Sigmoid colon (tissue), 7 donors: ENCODE results near the gene DYNLT4. TPM values are rescaled to one million over a fixed set of nuclear protein-coding genes. Genes with fewer than 3 reads are reported as not detected.
A peak's percentile ranks its signal among the peaks of the same experiment; 100 is the strongest.

Experiments used
- DNase-seq: peaks from one replicate; pipeline ENCODE4 v3.0.0-alpha.2; 2019
- H3K27ac ChIP-seq, 4 donors: fragments of 200-600 bp; sonication (generic); one replicate each; pipeline ENCODE4 v1.5.1; 2016 to 2019; ENCODE audit warnings: mild to moderate bottlenecking in 1 of 4
- H3K27me3 ChIP-seq, 3 donors: fragments of 200-600 bp; sonication (generic); one replicate each; pipeline ENCODE4 v1.5.1; 2019; ENCODE audit warnings: mild to moderate bottlenecking in 1 of 3
- H3K36me3 ChIP-seq, 4 donors: fragments of 200-600 bp; sonication (generic); one replicate each; pipeline ENCODE4 v1.5.1; 2016 to 2019
- H3K4me1 ChIP-seq, 4 donors: fragments of 200-600 bp; sonication (generic); one replicate each; pipeline ENCODE4 v1.5.1; 2017 to 2019
- H3K4me3 ChIP-seq, 4 donors: fragments of 200-600 bp; sonication (generic); one replicate each; pipeline ENCODE4 v1.5.1; 2017 to 2019; ENCODE audit warnings: mild to moderate bottlenecking in 2 of 4, moderate library complexity in 1 of 4
- H3K9me3 ChIP-seq, 4 donors: fragments of 200-600 bp in 3 of 4; sonication (generic) in 3 of 4; one replicate each; pipeline versions ENCODE4 v1.5.1 to v1.6.1; 2013 to 2019
- EP300 ChIP-seq, 4 donors: sonication (generic); formaldehyde crosslinking; IDR thresholded peaks; one replicate each; pipeline ENCODE4 v1.6.1; 2017; ENCODE audit warnings: antibody characterized with exemption in 4 of 4
- POLR2A ChIP-seq, 2 donors: fragments of 450-650 bp; IDR thresholded peaks; one replicate each; pipeline ENCODE4 v1.6.1; 2016; ENCODE audit warnings: antibody characterized with exemption in 2 of 2, mild to moderate bottlenecking in 2 of 2, moderate library complexity in 2 of 2
- POLR2AphosphoS5 ChIP-seq, 4 donors: sonication (generic); formaldehyde crosslinking; IDR thresholded peaks; one replicate each; pipeline ENCODE4 v1.6.1; 2017; ENCODE audit warnings: antibody characterized with exemption in 4 of 4
- WGBS, 2 donors: extraction: QIAGEN DNeasy Blood & Tissue Kit; methylation state at CpG; one replicate each; pipeline ENCODE4 v1.1.7; 2013; 5-methylcytosine and 5-hydroxymethylcytosine counted together
- intact Hi-C: fragments of 100-400 bp; cut with DNase I; formaldehyde crosslinking; loops from one replicate; pipeline ENCODE4 v1.15.1; 2023
- polyA plus RNA-seq, 3 donors: library from polyadenylated mRNA; stranded (reverse); fragments of 200-250 nt; gene quantifications; one replicate each; pipeline ENCODE4 v1.2.3, GENCODE V29; 2013
- total RNA-seq, 4 donors: library from RNA; depleted of rRNA; stranded (reverse); fragments of >200 nt; gene quantifications; one replicate each; pipeline ENCODE4 v1.1.0, GENCODE V29; 2016
- TF ChIP-seq, protein P1 (sequence below), 4 experiments: fragments of 450-650 bp in 3 of 4; fragments of 200-600 bp in 1 of 4; IDR thresholded peaks; one replicate each; pipeline ENCODE4 v1.5.1; 2016 to 2019; ENCODE audit warnings: antibody characterized with exemption in 4 of 4, mild to moderate bottlenecking in 3 of 4, moderate library complexity in 2 of 4
- donor health status: healthy with polysubstance abuse.
- donor health status: Bipolar disorder and iron deficiency.
- donor health status: healthy.

The DYNLT4 gene
- total and polyA plus RNA-seq, 7 donors: 0.20 to 1.1 TPM; not detected in 5

DNA sequence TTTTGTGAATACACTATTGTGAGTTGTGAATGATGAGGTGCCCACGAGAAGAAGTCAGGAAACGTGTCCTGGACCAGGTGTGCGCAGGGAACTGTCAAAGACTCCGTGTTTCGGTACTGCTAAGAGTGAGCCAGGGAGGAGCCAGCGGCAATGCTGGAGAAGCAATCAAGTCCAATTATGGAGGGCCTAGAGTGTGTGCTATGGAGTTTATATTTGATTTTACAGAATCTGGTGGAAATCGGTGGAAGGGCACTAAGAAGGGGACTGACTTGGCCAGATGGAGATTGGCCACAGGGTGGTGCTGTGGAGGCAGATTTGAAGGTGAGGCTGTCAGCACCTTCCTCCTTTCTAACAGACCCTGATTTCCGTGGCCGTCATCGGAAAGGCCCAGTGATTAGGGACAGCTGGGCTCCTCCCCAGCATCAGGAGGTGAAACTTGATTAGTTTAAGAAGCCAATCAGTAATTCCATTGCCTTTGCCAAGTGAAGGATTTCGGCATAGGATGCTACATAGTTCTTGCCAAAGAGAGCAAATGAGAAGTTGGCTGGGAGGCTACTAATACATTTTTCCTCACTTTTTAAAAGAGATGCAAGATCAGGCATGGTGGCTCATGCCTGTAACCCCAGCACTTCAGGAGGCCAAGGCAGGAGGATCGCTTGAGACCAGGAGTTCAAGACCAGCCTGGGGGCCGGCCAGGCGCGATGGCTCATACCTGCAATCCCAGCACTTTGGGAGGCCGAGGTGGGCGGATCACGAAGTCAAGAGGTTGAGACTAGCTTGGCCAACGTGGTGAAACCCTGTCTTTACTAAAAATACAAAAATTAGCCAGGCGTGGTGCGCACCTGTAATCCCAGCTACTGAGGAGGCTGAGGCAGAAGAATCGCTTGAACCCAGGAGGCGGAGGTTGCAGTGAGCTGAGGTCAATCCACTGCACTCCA lies 28.9 kb upstream of the DYNLT4 start:
- Histone ChIP-seq H3K4me3 (no peak overlapping the region), H3K4me1 (peaks cover 0 to 7% (median 4%) of the 10 kb centered on the region in 4 donors), H3K27ac (no peak overlapping the region), H3K9me3 (no peaks in the 10 kb centered on the region), H3K27me3 (no peaks in the 10 kb centered on the region), H3K36me3 (no peaks in the 10 kb centered on the region)
- intact Hi-C loops: loop anchor here (5.0 kb wide), 1 partner anchor 44 kb away; no protein-coding TSS in a partner anchor
- TF ChIP-seq, protein P1, sequence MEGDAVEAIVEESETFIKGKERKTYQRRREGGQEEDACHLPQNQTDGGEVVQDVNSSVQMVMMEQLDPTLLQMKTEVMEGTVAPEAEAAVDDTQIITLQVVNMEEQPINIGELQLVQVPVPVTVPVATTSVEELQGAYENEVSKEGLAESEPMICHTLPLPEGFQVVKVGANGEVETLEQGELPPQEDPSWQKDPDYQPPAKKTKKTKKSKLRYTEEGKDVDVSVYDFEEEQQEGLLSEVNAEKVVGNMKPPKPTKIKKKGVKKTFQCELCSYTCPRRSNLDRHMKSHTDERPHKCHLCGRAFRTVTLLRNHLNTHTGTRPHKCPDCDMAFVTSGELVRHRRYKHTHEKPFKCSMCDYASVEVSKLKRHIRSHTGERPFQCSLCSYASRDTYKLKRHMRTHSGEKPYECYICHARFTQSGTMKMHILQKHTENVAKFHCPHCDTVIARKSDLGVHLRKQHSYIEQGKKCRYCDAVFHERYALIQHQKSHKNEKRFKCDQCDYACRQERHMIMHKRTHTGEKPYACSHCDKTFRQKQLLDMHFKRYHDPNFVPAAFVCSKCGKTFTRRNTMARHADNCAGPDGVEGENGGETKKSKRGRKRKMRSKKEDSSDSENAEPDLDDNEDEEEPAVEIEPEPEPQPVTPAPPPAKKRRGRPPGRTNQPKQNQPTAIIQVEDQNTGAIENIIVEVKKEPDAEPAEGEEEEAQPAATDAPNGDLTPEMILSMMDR (IDR thresholded peaks at IDR 0.05): peak; percentile 58 to 76 (median 70)
- TF ChIP-seq POLR2A (IDR thresholded peaks at IDR 0.05) (no peak), EP300 (IDR thresholded peaks at IDR 0.05) (no peak), POLR2AphosphoS5 (IDR thresholded peaks at IDR 0.05) (peak in 2 of 4 donors; percentile 12 to 20)
- WGBS, 2 donors: 64 to 69% methylated on average over 23 of the region's 23 CpGs
- DNase-seq: peak; percentile 87

GRCh38 chr1:44834328-44834727 lies 27.2 kb upstream of the DYNLT4 start:
- DNase-seq: no peak
- H3K4me3 ChIP-seq: no peak overlapping the region
- no peaks in the 10 kb centered on the region for H3K9me3 ChIP-seq
- peaks cover 0 to 7% (median 4%) of the 10 kb centered on the region in 4 donors for H3K4me1 ChIP-seq
- no peak overlapping the region for H3K27ac ChIP-seq
- no peaks in the 10 kb centered on the region for H3K27me3 ChIP-seq
- TF ChIP-seq POLR2AphosphoS5 (IDR thresholded peaks at IDR 0.05) (no peak), EP300 (IDR thresholded peaks at IDR 0.05) (no peak), POLR2A (IDR thresholded peaks at IDR 0.05) (no peak)
- TF ChIP-seq, protein P1 (IDR thresholded peaks at IDR 0.05): no peak
- intact Hi-C loops: no loop called here
- 71 to 77% methylated on average over 7 of the region's 7 CpGs for WGBS, 2 donors
- no peaks in the 10 kb centered on the region for H3K36me3 ChIP-seq

DNA sequence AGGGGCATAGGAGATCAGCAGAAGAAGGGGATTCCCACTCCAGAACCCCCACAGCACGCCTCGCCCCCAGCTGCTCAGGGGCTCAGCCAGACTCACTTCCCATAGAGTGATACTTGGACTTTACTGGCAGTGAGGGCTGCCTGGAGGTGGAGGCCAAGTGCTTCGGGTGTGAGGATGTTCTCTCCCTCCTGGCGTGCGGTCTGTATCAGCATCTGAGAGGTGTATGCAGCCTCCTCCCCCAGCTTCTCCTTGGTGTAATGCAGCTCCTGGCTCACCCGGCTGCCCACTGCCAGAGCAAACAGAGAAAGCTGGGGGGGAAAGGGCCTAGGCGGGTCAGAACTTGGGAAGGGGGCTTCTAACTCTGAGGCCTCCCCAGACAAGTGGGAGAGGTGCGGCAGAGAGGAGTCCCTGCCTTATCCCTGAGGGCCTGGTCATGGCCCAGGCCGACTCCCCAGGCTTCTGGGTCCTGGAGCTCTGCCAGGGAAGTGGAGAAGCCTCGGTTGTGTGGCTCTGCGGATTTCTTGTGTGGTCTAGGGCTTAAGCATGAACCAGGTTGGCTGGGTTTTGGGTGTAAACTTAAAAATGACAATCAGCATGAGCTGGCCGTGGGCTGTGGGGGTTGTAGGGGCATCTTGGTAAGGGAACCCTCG lies 25.0 kb upstream of the DYNLT4 start:
- Histone ChIP-seq H3K4me1 (peaks cover 0 to 7% (median 4%) of the 10 kb centered on the region in 4 donors), H3K27ac (no peak overlapping the region), H3K9me3 (no peaks in the 10 kb centered on the region), H3K27me3 (no peaks in the 10 kb centered on the region), H3K4me3 (no peak overlapping the region), H3K36me3 (no peaks in the 10 kb centered on the region)
- WGBS, 2 donors: 78 to 80% methylated on average over 13 of the region's 13 CpGs
- intact Hi-C loops: no loop called here
- DNase-seq: no peak
- TF ChIP-seq POLR2A (IDR thresholded peaks at IDR 0.05): no peak

DNA sequence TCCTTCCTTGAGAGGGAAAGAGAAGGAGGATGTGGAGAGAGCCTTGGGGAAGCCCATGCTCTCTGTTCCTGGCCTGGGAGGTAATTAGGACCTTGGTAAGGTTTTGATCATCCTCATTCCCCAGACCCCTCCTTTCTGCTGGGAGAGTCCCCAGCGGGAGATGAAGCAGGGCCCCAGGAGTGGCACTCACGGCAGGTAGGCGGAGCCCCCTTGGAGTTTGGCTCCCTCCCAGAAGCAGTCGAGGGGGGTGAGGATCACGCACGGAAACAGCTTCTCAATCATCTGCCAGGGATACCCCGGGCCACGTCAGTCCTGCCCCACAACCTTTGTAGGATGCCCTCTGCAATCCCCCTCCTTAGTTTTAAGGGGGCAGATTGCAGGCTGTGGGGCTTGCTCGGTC lies 24.4 kb upstream of the DYNLT4 start:
- H3K27me3 ChIP-seq: no peaks in the 10 kb centered on the region
- no peak overlapping the region for H3K4me3 ChIP-seq
- intact Hi-C loops: no loop called here
- H3K9me3 ChIP-seq: no peaks in the 10 kb centered on the region
- TF ChIP-seq EP300 (IDR thresholded peaks at IDR 0.05): no peak
- TF ChIP-seq POLR2AphosphoS5 (IDR thresholded peaks at IDR 0.05): no peak
- no peak for TF ChIP-seq POLR2A (IDR thresholded peaks at IDR 0.05)
- TF ChIP-seq, protein P1 (IDR thresholded peaks at IDR 0.05): no peak
- H3K36me3 ChIP-seq: peaks cover 0 to under 1% (median 0%) of the 10 kb centered on the region in 4 donors
- H3K4me1 ChIP-seq: peaks cover 0 to 7% (median 4%) of the 10 kb centered on the region in 4 donors
- DNase-seq: no peak
- no peak overlapping the region for H3K27ac ChIP-seq
- WGBS, 2 donors: 20 to 54% methylated on average over 9 of the region's 9 CpGs

DNA sequence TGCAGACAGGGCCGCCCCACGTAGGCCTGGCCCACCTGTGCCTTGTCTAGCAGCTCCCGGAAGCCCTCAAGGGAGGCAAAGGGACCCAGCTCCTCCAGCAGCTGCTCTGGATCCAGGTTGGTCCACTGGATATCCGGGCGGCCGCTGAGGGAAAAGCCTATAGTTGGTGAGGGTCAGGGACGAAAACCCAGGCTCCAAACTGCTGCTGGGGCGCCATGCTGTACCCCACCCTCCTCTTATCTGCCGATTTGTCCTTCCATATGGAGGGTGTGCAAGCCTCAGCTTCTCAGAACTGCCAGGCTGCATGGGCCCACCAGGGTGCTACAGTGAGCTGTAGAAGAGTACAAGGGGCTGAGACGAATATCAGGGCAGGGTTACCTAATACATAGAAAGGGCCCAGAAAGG lies 23.8 kb upstream of the DYNLT4 start:
- no peaks in the 10 kb centered on the region for H3K27me3 ChIP-seq
- 80 to 85% methylated on average over 10 of the region's 10 CpGs for WGBS, 2 donors
- TF ChIP-seq EP300 (IDR thresholded peaks at IDR 0.05) (no peak), POLR2A (IDR thresholded peaks at IDR 0.05) (no peak), POLR2AphosphoS5 (IDR thresholded peaks at IDR 0.05) (no peak)
- TF ChIP-seq, protein P1 (IDR thresholded peaks at IDR 0.05): no peak
- DNase-seq: no peak
- no peak overlapping the region for H3K4me3 ChIP-seq
- H3K9me3 ChIP-seq: no peaks in the 10 kb centered on the region
- no peak overlapping the region for H3K27ac ChIP-seq
- peaks cover 0 to 3% (median 0%) of the 10 kb centered on the region in 4 donors for H3K36me3 ChIP-seq
- intact Hi-C loops: no loop called here
- peaks cover 0 to 3% (median 1%) of the 10 kb centered on the region in 4 donors for H3K4me1 ChIP-seq
